HG03064 (cell line): ENCODE data around the gene S100A1.
"Not testable (repeated sequence)": the region's sequence is repeated elsewhere in the genome, so short reads cannot be mapped to it uniquely, and the experiment has no call there.

Experiments used
- ATAC-seq: cut with Tn5 transposase; IDR thresholded peaks from one replicate; pipeline ENCODE4 v1.9.1; 2021; ENCODE audit warnings: low read depth; ENCODE audit not compliant: unreplicated experiment

Gene S100A1

DNA sequence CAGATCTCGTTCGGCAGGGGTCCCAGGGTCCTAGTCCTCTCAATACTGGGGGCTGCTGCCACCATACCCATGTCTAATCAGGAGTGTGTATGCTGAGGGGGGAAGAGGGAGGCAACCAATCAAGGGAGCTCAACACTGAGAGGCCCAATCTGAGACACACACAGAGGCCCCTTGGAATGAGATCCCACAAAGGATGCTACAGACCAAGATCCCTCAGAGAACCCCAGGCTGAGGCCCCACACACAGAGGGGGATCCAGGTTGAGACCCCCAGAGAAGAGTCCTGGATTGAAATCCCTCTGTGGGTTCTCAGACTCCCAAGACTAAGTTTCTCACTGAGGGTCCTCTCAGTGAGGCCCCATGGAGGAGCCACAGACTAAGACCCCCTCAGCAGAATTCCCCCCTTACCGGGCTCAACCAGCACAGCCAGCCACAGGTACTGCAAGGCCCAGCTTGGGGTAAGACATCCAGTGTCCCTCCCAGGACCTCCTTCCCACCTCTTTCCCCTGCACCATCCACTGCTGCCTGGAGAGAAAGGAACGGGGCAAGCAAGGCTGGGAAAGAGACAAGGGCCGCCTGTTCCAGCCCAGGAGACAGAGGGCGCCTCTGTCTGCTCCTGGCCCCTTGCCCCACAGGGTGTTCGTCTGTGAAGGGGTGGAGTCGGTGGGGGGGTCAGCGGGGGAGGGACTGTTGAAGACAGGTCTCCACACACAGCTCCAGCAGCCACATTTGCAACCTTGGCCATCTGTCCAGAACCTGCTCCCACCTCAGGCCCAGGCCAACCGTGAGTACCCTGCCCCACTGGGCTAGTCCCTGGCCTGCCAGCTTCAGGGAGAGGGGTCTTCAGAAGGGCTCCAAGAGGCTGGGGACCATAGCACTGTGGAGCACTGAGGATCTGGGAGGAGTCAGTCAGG is at the start of gene S100A1:
Gene S100A1, plus strand, starts transcription at position 720 of the 912 bp plus-strand sequence. CDS start 2,088 bp downstream, outside the sequence.
- no peak for ATAC-seq

DNA sequence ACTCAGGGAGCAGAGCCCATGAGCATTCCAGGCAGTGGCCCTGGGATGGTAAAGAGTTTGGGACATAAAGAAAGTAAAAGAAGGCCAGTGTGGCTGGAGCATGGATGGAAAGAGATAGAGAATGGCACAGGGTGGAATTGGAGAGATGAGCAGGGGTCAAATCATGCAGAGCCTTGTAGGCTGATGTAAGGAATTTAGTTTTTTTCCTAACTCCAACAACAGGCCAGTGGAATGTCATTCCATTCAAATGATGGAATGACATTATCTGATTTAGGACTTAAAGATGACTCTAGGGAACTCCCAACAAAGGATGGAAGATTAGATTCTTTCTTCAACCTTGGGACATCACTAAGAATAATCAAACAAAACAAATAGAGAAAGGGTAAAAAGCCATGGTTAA is 49.7 kb upstream of the S100A1 start:
- ATAC-seq: no peak

DNA sequence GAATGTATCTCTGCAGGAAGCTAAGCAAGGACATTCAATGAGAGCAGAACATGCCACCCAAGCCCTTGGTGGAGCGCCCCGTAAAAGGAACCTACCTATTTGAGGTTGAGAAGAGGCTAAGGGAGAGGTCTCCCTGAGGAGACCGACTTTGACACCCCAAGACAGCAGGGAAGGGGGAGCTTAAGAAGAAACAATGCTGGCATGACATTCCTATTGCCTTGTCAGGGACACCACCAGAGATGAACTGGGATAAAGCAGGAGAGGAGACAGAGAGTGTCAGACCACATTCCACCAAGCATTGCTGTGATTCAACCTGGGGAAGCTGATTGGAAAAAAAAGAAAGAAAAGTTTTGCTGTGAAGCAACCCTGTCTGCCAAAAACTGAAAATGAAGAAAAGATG is 49.3 kb upstream of the S100A1 start:
- ATAC-seq: no peak

DNA sequence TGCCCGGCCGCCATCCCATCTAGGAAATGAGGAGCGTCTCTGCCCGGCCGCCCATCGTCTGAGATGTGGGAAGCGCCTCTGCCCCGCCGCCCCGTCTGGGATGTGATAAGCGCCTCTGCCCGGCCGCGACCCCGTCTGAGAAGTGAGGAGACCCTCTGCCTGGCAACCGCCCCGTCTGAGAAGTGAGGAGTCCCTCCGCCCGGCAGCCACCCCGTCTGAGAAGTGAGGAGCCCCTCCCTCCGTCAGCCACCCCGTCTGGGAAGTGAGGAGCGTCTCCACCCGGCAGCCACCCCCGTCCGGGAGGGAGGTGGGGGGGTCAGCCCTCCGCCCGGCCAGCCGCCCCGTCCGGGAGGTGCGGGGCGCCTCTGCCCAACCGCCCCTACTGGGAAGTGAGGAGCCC is 45.4 kb upstream of the S100A1 start:
- ATAC-seq: not testable (repeated sequence)

DNA sequence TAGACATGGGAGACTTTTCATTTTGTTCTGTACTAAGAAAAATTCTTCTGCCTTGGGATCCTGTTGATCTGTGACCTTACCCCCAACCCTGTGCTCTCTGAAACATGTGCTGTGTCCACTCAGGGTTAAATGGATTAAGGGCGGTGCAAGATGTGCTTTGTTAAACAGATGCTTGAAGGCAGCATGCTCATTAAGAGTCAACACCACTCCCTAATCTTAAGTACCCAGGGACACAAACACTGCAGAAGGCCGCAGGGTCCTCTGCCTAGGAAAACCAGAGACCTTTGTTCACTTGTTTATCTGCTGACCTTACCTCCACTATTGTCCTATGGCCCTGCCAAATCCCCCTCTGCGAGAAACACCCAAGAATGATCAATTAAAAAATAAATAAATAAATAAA is 44.7 kb upstream of the S100A1 start:
- ATAC-seq: not testable (repeated sequence)

DNA sequence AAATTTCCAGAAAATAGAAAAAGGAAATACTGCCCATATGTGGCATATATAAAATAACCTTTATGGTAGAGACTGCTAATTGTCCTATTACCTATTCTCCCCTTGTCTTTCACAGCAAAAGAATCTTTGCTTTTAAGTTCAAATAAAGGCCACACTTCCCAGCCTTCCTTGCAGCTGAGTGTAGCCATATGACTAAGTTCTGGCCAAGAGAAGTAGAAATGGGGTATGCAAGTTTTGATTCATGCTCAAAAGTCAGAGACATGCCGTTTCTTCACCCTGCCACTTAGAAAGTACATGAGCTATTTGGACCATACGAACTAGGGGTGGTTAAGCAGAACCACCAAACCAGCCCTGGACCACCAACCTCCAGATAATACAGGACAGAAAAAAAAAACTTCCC is 44.3 kb upstream of the S100A1 start:
- ATAC-seq: no peak

DNA sequence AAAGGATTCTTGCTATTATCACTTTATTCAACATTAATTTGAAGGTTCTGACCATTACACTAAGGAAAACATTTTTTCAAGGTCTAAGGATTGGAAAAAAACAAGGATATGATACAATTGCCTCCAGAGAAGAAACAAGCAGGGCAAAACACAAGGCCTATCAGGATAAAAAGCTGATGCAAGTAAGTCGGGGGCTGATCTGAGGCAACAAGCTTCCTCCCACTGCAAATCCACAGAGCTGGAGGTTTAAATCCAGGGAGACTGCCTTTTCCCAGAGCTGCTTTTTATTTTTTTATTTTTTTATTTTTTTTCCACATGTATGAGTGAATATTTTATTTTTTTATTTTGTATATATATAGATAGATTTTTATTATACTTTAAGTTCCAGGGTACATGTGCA is 43.2 kb upstream of the S100A1 start:
- ATAC-seq: no peak

DNA sequence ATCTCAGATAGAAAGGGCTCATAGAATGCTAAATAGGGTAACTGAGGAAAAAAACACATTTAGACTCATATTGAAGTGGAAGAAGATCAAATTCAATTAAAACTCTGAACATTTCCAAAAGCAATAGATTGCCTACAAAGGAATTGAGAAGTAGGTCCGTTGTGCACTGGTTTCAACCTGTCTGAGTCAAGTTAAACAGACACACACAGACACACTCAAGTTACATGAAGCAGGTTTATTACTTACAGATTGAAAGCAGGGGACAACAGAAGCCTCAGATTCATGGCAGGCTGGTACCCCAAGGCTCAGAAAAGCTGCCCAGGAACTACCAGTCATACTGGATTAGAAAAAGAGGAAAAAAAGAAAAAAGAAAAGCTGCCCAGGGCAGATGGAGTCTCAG is 41.9 kb upstream of the S100A1 start:
- no peak for ATAC-seq

DNA sequence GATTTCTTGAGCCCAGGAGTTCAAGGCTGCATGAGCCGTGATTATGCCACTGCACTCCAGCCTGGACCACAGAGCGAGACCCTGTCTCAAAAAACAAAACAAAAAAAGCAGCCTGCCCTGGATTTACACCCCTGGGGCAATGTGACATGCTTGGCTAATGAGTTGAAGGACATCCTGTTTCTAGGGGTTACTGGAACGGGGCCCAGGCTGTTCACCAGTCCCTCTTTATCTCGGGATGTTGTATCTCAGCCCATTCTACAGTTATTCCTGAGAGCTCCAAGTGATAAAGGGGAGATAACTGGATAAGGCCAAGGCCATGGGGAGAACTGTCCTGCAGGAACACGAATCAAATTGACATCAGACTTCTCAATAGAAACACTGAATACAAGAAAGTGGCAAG is 40.9 kb upstream of the S100A1 start:
- ATAC-seq: no peak

DNA sequence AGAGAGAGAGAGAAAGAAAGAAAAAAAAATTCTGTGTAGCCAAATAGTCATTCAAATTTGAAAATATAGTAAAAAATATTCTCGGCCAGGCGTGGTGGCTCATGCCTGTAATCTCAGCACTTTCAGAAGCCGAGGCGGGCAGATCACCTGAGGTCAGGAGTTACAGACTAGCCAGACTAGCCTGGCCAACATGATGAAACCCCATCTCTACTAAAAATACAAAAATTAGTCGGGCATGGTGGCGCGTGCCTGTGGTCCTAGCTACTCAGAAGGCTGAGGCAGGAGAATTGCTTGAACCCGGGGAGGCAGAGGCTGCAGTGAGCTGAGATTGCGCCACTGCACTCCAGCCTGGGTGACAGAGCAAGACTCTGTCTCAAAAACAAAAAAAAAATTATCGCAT is 40.2 kb upstream of the S100A1 start:
- not testable (repeated sequence) for ATAC-seq

DNA sequence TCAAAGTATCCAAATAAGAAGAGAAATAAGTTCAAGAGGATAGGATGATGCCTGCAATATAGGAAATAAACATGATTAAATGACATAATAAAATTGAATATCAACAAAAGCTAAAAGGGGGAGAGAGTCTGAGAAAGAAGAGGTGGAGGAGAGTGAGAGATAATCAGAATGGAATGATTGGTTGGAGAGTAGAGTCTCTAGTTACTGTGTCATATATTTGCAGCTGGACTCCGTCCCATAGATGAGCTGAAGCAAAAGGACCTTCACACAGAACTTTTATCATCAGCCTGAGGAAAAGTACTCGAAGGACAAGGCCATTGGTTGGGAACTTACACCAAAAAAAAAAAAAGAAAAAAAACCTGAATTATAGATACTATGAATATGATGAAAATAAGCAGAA is 39.8 kb upstream of the S100A1 start:
- ATAC-seq: no peak

DNA sequence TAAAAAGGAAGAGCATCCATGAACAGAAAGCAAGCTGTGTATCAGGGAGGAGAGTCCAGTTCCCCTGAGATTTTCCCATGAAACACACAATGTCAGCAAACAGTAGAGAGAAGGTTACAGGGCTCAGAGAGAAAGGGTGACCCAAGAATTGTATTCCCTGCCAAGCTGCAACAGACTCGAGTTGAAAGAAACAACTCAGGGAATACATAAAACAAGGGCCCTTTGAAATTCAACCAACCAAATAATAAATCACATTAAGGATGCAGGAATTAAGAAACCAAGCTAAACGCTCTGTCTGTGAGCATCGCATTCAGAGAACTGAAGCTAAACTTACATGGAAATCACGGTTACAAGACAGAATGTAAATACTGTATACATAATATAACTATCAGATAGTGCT is 35.5 kb upstream of the S100A1 start:
- no peak for ATAC-seq

DNA sequence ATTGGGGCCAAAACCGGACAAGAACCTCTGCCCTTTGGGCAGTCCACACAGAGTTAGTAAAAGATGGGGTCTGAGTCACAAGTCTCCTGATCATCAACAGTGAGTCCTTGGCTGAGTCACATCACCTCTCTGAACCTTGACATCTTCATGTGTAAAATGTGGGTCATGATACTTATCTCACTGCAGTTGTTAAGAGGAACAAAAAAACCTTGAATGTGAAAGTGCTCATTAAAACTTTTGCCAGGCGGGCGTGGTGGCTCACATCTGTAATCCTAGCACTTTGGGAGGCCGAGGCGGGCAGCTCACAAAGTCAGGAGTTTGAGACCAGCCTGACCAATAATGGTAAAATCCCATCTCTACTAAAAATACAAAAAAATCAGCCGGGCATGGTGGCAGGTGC is 31.0 kb upstream of the S100A1 start:
- no peak for ATAC-seq

DNA sequence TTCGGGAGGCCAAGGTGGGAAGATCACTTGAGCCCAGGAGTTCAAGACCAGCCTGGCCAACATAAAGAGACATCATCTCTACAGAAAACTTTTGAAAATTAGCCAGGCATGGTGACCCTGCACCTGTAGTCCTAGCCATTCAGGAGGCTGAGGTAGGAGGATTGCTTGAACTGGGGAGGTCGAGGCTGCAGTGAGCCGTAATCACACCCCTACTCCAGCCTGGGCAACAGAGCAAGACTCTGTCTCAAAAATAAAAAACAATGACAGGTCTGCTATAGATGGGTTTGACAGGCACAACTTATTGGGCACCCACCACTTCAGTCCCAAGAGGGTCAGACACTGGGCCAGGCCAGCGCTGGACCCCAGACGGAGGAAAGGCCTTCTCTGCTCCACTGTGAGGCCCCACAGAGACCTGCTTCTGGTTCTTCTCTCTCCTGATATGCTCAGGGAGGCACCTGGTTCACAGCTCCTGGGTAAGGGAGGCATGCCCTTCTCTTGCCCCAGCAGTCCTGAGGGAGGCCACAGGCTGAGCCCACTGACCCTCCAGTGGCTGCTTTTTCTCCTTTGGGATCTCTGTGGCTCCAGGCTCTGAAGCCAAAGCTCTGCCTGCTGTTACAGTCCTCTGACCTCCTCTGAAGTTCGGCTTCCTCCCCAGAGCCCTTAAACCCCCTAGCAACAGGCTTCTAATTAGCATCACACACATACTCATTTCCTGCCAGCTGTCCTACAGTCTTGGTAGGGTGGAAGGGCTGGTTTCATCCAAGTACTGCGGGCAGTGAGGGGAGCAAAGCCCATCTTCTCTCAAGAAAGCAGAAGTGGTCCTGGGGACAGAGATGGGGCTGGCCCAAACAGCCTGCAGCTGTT is 29.7 kb upstream of the S100A1 start:
- ATAC-seq: peak; percentile 99

DNA sequence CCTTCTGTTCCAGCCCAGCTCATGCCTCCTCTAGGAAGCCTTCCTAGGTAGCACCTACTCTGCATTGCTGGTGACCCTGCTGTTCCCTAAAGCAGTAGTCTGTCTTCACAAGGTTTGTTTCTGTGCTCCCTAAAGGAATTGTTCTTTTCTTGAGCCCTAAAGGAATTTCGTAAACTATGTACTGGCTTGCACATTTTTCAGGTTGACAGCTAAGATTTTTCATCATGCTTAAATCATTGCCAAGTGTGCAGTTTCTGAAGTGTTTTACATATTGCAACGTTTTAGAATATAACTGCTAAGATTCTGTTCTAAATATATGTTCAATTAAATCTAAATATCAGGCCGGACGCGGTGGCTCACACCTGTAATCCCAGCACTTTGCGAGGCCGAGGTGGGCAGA is 28.4 kb upstream of the S100A1 start:
- no peak for ATAC-seq

DNA sequence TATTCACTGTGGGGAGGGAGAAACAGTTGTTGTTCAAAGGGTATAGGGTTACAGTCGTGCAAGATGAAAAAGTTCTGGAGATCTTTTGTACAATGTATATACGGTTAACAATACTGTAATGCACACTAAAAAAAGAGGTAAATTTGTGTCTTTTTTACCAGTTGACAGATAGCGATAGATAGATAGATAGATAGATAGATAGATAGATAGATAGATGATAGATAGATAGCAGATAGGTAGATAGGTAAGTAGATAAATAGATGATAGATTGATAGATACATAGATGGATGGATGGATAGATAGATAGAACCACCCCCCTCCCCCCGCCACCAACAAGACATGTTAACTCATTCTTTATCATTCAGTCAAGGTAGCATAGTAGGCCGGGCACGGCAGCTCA is 25.5 kb upstream of the S100A1 start:
- ATAC-seq: no peak

DNA sequence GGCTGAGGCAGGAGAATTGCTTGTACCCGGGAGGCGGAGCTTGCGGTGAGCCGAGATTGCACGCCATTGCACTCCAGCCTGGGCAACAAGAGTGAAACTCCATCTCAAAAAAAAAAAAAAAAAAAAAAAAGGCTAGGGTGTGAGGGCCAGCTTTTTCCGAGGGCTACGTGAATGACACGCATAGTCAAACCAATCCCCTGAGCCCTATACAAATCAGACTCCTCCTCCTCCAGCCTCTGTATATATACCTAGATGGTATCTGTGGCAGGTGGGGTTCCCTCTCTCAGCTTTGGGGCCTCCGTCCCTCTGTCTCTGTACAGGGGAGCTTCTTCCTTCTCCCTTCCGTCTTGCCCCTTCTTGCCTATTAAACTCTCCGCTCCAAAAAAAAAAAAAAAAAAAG is 22.0 kb upstream of the S100A1 start:
- ATAC-seq: no peak

DNA sequence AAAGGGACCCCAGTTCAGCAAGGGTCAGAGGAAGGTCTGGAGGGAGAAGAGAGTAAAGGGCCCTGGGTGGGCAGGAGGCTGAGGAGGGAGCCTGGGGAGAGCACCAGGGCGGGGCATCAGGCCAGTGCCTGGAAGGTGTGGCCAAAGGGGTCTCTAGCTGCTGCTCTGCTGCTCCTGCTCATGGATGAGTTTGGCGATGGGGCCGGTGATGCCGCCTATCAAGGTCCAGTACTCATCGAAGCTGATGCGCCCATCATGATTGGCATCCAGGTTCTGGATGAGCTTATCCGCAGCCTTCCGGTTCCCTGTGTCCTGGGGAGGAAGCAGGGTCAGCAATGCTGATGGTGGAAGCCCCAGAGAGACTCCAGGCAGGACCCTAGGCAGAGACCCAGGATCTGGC is 20.9 kb upstream of the S100A1 start:
- ATAC-seq: no peak

DNA sequence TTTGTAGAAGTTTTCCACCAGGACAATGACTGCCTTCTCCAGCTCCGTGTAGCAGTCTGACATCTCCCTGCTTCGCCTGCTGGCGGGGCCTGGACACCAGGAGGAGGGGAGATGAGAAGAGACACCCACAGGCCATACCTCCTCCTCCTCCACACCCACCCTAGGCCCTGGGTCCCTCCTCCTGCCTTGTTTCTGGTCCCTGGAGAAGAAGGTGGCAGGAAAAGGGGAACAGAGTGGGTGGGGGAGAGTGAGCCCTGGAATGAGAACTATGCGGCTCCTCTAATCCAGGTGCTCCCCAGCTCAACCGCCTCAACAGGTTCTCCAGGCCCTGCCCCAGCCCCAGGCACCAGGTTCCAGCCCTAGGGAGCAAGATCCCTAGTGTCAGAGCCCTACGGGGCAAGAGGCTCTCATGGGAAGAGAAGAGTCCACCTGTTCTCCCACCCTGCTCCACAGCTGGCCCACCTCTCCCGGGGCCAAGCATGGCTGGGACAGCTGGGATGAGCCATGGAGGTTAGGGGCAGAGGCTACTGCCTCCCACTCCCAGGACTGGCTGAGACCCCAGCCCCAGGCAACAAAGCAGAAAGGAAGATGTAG is 20.0 kb upstream of the S100A1 start:
- no peak for ATAC-seq

DNA sequence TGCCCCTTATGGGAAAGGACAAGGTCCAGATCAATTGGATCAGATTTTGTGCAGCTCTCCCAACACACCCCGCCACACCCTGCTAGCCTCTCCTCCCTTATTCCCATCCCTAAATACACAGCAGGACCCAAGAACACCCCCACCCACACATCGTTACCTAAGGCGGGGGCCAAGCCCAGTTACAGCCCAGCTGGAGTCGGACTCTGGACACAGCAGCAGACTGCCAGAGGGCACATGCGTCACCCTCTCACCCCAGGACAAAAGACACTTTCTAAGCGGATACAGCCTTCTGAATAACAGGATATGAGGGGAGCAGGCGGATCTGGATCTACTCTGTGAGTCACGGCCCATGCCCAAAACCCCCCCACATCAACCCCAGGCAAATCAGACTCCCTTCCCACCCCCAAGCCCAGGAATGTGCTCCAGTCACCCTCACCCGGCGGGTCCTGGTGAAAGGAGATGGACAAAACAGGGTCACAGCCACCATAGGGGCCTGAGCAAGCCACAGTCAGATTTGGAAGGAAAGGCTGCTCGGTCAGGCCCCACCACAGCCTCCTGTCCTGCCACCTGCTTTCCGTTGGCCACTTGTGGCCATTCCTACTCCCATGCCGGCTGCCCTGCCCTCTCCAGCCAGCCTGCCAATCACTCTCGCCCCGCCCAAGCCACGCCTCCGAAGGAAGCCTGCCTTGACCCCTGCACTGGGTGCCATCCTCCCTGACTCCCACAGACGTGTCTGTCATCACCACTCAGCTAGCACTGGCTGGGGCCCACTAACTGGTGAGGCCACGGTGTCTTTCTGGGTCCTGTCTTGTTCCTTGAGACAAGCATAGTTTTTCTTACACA is 19.3 kb upstream of the S100A1 start:
- no peak for ATAC-seq

DNA sequence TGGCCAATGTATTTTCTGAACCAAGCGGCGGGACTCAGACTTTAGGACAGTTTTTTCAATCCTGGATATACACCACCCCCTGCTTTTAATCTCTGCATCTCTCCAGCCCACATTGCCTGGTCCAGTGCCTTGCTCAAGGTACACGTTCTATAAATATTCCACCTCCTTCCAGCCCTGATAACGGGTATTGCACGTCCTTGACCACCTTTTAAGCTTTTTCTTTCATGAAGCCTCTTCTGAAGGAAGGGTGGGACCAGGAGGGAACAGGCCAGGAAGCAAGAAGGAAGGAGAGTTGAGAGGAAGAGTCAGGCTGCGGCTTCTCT is 18.7 kb upstream of the S100A1 start:
- ATAC-seq: no peak
